OCI-LY3 (cell line): Measurements from ENCODE around the gene TBC1D16.

ENCODE experiments used
- H2AFZ ChIP-seq: fragments of 200-600, 300-600 bp; shearing (Covaris generic); 2 replicates; pipeline ENCODE4 v1.6.0; 2014; ENCODE audit warnings: antibody characterized with exemption, low read depth, low read length
- H3K27ac ChIP-seq: fragments of 200-600, 300-600 bp; sonication (generic); 2 replicates; pipeline ENCODE4 v1.5.1; 2014; ENCODE audit warnings: mild to moderate bottlenecking, low read length, moderate library complexity, mixed read lengths
- H3K27me3 ChIP-seq: fragments of 200-600, 300-600 bp; sonication (generic); 2 replicates; pipeline ENCODE4 v1.6.1; 2014; ENCODE audit warnings: low read depth, low read length, mixed read lengths
- H3K36me3 ChIP-seq: fragments of 200-600, 300-600 bp; sonication (generic); replicated peaks from 2 replicates; pipeline ENCODE3; 2014; ENCODE audit warnings: low read depth, low read length, mixed read lengths
- H3K4me1 ChIP-seq: fragments of 300-600, 200-600 bp; sonication (generic); 2 replicates; pipeline ENCODE4 v1.6.1; 2014; ENCODE audit warnings: low read length, mixed read lengths
- H3K4me2 ChIP-seq: fragments of 200-600, 300-600 bp; sonication (generic); 2 replicates; pipeline ENCODE4 v1.6.1; 2014; ENCODE audit warnings: low read length, mixed read lengths
- H3K4me3 ChIP-seq: fragments of 300-600, 200-600 bp; sonication (generic); 2 replicates; pipeline ENCODE4 v1.5.1; 2014; ENCODE audit warnings: antibody characterized with exemption, mild to moderate bottlenecking, low read length, moderate library complexity
- H3K79me2 ChIP-seq: fragments of 300-600, 200-600 bp; shearing (Covaris generic); 2 replicates; pipeline ENCODE4 v1.6.1; 2014; ENCODE audit warnings: mild to moderate bottlenecking, low read length, mixed read lengths
- H3K9ac ChIP-seq: fragments of 300-600, 200-600 bp; shearing (Covaris generic); 2 replicates; pipeline ENCODE4 v1.6.0; 2014; ENCODE audit warnings: mild to moderate bottlenecking, low read length, moderate library complexity
- H3K9me3 ChIP-seq: fragments of 200-600, 300-600 bp; shearing (Covaris generic); 2 replicates; pipeline ENCODE4 v1.6.1; 2014; ENCODE audit warnings: low read length, mixed read lengths; ENCODE audit not compliant: insufficient read depth
- H4K20me1 ChIP-seq: fragments of 200-600, 300-600 bp; sonication (generic); 2 replicates; pipeline ENCODE4 v1.6.1; 2016; ENCODE audit warnings: low read length, mixed read lengths; ENCODE audit not compliant: insufficient read depth
- EZH2phosphoT487 ChIP-seq: fragments of 200-600 bp; shearing (Covaris generic); IDR thresholded peaks from 2 replicates; pipeline ENCODE4 v1.6.1; 2018; ENCODE audit warnings: antibody characterized with exemption, mixed run types, low read depth
- TF ChIP-seq, protein P1 (sequence below): fragments of 200-600, 300-600 bp; sonication (generic); IDR thresholded peaks from 2 replicates; pipeline ENCODE4 v1.5.1; 2014; ENCODE audit warnings: antibody characterized with exemption, low read length, low read depth

The TBC1D16 gene

DNA sequence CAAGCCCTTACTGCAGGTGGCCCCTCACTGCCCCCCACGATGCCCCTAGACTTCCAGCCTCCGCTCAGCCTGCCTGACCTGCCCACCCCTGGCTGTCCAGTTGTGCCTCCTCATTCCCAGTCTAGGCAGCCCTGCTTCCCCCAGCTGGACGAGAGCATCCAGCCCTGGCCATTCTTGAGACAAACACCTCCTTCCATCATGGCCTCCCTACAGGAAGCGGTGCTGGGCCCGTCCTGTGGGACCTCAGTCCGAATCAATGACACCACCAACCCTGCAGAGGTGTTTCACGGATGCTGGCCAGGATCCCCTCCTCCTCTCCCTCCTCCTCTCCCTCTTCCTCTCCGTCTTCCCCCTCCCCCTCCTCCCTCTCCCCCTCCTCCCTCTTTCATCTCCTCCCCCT, 29.0 kb upstream of the TBC1D16 start:
- Histone ChIP-seq H3K27me3 (no peaks in the 10 kb centered on the region), H3K4me2 (no peak overlapping the region), H3K79me2 (no peaks in the 10 kb centered on the region), H3K4me1 (no peaks in the 10 kb centered on the region), H3K36me3 (no peaks in the 10 kb centered on the region), H3K27ac (no peak overlapping the region), H3K9me3 (no peaks in the 10 kb centered on the region), H4K20me1 (no peaks in the 10 kb centered on the region), H3K9ac (no peak overlapping the region), H3K4me3 (no peak overlapping the region), H2AFZ (no peak overlapping the region)
- TF ChIP-seq, protein P1, sequence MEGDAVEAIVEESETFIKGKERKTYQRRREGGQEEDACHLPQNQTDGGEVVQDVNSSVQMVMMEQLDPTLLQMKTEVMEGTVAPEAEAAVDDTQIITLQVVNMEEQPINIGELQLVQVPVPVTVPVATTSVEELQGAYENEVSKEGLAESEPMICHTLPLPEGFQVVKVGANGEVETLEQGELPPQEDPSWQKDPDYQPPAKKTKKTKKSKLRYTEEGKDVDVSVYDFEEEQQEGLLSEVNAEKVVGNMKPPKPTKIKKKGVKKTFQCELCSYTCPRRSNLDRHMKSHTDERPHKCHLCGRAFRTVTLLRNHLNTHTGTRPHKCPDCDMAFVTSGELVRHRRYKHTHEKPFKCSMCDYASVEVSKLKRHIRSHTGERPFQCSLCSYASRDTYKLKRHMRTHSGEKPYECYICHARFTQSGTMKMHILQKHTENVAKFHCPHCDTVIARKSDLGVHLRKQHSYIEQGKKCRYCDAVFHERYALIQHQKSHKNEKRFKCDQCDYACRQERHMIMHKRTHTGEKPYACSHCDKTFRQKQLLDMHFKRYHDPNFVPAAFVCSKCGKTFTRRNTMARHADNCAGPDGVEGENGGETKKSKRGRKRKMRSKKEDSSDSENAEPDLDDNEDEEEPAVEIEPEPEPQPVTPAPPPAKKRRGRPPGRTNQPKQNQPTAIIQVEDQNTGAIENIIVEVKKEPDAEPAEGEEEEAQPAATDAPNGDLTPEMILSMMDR, result no peak
- no peak for TF ChIP-seq EZH2phosphoT487

DNA sequence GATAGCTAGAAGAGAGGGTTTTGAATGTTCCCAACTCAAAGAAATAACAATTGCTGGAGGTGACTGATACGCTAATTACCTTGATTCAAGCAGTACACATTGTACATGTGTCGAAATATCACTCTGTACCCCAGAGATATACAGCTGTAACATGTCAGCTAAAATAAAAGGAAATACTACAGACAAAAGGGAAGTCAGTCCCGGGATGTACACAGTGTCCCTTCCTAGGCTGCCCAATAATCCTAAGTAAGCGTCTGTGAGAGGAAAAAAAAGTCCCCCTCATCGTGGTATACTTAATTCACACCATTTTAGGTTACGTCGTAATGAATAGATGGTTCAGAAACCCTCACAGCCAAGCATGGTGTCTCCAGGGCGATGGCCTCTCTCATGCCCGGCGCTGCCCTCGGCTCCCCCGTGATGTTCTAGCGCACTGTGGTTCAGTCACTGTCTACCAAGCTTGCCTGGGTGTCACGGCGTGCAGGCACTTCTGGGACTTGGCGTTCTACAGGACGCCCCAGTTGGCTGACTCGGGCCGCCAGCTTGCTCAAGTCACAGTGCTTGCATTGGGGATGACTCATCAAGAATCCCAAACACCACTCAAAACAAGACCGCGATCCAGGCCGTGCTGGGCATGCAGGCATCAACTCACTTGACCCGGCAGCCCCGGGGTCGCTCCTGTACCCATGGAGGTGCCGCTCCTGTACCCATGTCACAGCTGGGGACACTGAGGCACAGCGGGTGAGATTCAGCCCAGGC, 28.3 kb upstream of the TBC1D16 start:
- no peaks in the 10 kb centered on the region for H4K20me1 ChIP-seq
- no peaks in the 10 kb centered on the region for H3K36me3 ChIP-seq
- no peak overlapping the region for H3K9ac ChIP-seq
- no peak overlapping the region for H3K4me3 ChIP-seq
- no peaks in the 10 kb centered on the region for H3K27me3 ChIP-seq
- TF ChIP-seq, protein P1, result no peak
- no peak for TF ChIP-seq EZH2phosphoT487
- H3K4me2 ChIP-seq, result no peak overlapping the region
- no peaks in the 10 kb centered on the region for H3K79me2 ChIP-seq
- no peaks in the 10 kb centered on the region for H3K9me3 ChIP-seq
- H2AFZ ChIP-seq, result no peak overlapping the region
- no peak overlapping the region for H3K27ac ChIP-seq
- no peaks in the 10 kb centered on the region for H3K4me1 ChIP-seq

DNA sequence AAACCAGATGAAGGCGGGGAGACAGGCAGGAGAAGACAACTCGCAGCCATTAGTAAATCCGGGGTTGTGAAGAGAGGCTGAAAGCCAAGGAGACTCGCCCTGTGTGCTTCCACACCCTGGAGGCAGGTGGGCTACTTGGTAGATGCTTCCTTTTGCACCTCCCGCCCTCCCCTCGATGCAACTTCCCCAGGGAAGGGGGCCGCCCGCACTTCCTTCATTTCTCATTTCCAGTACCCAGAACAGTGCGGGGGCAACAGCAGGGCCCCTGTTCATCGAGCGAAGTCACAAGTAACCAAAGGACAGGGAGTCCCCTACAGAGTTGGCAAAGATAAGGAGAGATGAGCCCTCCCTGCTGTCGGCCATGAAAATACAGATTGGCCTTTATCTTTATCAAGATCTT, 25.7 kb upstream of the TBC1D16 start:
- H3K27me3 ChIP-seq, result no peaks in the 10 kb centered on the region
- no peak overlapping the region for H3K9ac ChIP-seq
- H4K20me1 ChIP-seq, result no peaks in the 10 kb centered on the region
- no peak overlapping the region for H2AFZ ChIP-seq
- H3K4me1 ChIP-seq, result no peaks in the 10 kb centered on the region
- H3K4me2 ChIP-seq, result no peak overlapping the region
- TF ChIP-seq, protein P1, result no peak
- TF ChIP-seq EZH2phosphoT487, result no peak
- no peaks in the 10 kb centered on the region for H3K36me3 ChIP-seq
- no peaks in the 10 kb centered on the region for H3K9me3 ChIP-seq
- no peak overlapping the region for H3K4me3 ChIP-seq
- no peak overlapping the region for H3K27ac ChIP-seq
- H3K79me2 ChIP-seq, result no peaks in the 10 kb centered on the region

DNA sequence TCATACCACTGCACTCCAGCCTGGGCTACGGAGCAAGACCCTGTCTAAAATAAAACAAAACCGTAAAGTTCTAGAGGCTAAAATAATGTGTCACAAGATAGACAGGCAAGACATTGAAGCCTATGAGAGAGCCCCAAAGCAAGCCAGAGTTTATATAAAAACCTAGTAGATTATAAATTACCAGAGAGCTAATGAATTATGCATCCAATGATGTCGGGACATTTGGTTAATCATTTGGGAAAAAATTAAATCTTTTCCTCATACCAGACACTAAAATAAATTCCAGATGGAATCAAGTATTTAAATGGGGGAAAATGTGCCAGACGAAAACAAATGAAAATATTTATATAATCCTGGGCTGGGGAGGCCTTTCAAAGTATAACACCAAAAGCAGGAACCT, 25.0 kb upstream of the TBC1D16 start:
- no peak overlapping the region for H3K9ac ChIP-seq
- no peaks in the 10 kb centered on the region for H3K27me3 ChIP-seq
- H3K9me3 ChIP-seq, result no peaks in the 10 kb centered on the region
- H4K20me1 ChIP-seq, result no peaks in the 10 kb centered on the region
- no peak overlapping the region for H3K4me3 ChIP-seq
- H2AFZ ChIP-seq, result no peak overlapping the region
- no peak overlapping the region for H3K4me2 ChIP-seq
- H3K36me3 ChIP-seq, result no peaks in the 10 kb centered on the region
- TF ChIP-seq, protein P1, result no peak
- TF ChIP-seq EZH2phosphoT487, result no peak
- no peak overlapping the region for H3K27ac ChIP-seq
- no peaks in the 10 kb centered on the region for H3K79me2 ChIP-seq
- no peaks in the 10 kb centered on the region for H3K4me1 ChIP-seq
